ENCODE measurements around the gene EMC9. TPM values are rescaled to one million over a fixed set of nuclear protein-coding genes. Genes with fewer than 3 reads are reported as not detected.

Gene EMC9
- polyA plus RNA-seq, 3 donors, result 6.4 to 9.4 (median 8.5) TPM

- H3K36me3 ChIP-seq (replicated peaks in 1 of 2; ENCODE audit: control insufficient read depth in 1 of 2, insufficient read depth in 2 of 2, low read length in 2 of 2), result peaks cover 8 to 9% of the 10 kb centered on the region in 2 donors
- no peak overlapping the region for H3K27ac ChIP-seq (ENCODE audit: low read depth in 1 of 2, low read length in 2 of 2)
- peaks cover 20% of the 10 kb centered on the region for H3K79me2 ChIP-seq (ENCODE audit: insufficient read depth, low read length)
- no peak for DNase-seq
- Mint-ChIP-seq H3K4me1 (peaks cover 30% of the 10 kb centered on the region), H3K27ac (no peak overlapping the region), H3K36me3 (peaks cover 19 to 31% of the 10 kb centered on the region in 2 donors), H3K27me3 (ENCODE audit: low read depth in 3 of 3) (no peaks in the 10 kb centered on the region), H3K9me3 (peaks cover 0 to 1% (median 0%) of the 10 kb centered on the region in 7 donors), H3K4me3 (no peak overlapping the region)
- H3K9me3 ChIP-seq (replicated peaks in 1 of 2; ENCODE audit: control insufficient read depth in 1 of 2, insufficient read depth in 1 of 2, low read length in 2 of 2), result no peaks in the 10 kb centered on the region
- no peaks in the 10 kb centered on the region for H3K27me3 ChIP-seq (ENCODE audit: control insufficient read depth in 2 of 2, insufficient read depth in 2 of 2, low read length in 2 of 2)
- no peak overlapping the region for H3K9ac ChIP-seq (ENCODE audit: insufficient read depth, low read length, poor library complexity, severe bottlenecking)
- H3K4me1 ChIP-seq (ENCODE audit: control insufficient read depth in 1 of 2, insufficient read depth in 2 of 2, low read length in 2 of 2), result peaks cover 26 to 32% of the 10 kb centered on the region in 2 donors
- no peak for TF ChIP-seq CTCF (IDR thresholded peaks at IDR 0.05)
- no peak overlapping the region for H3K4me3 ChIP-seq (replicated peaks in 1 of 3; ENCODE audit: low read depth in 2 of 3, low read length in 3 of 3)
- no CpG with 5 or more reads among the region's 2 CpGs for WGBS (ENCODE audit: insufficient coverage)
- H4K20me1 ChIP-seq (ENCODE audit: insufficient read depth, low read length), result peaks cover 17% of the 10 kb centered on the region
- intact Hi-C loops (cut with micrococcal nuclease), result loop anchor here in 1 of 2 donors (10.0 kb wide), 1 partner anchor 102 kb away; the partner anchor contains the start of genes GMPR2 and NEDD8
- H3K4me2 ChIP-seq (replicated peaks; ENCODE audit: extremely low read depth, low read length, poor library complexity, severe bottlenecking), result no peak overlapping the region
- no peak overlapping the region for H2AFZ ChIP-seq (ENCODE audit: insufficient read depth, low read depth, low read length, poor library complexity, severe bottlenecking)
Measured at GRCh38 chr14:24132976-24133375, 8.4 kb downstream of the EMC9 start.

- Histone ChIP-seq H3K9ac (ENCODE audit: insufficient read depth, low read length, poor library complexity, severe bottlenecking) (no peak overlapping the region), H3K9me3 (replicated peaks in 1 of 2; ENCODE audit: control insufficient read depth in 1 of 2, insufficient read depth in 1 of 2, low read length in 2 of 2) (no peaks in the 10 kb centered on the region), H3K79me2 (ENCODE audit: insufficient read depth, low read length) (peaks cover 12% of the 10 kb centered on the region), H3K4me1 (ENCODE audit: control insufficient read depth in 1 of 2, insufficient read depth in 2 of 2, low read length in 2 of 2) (peaks cover 19 to 23% of the 10 kb centered on the region in 2 donors), H4K20me1 (ENCODE audit: insufficient read depth, low read length) (peaks cover 10% of the 10 kb centered on the region), H2AFZ (ENCODE audit: insufficient read depth, low read depth, low read length, poor library complexity, severe bottlenecking) (no peak overlapping the region), H3K4me2 (replicated peaks; ENCODE audit: extremely low read depth, low read length, poor library complexity, severe bottlenecking) (no peak overlapping the region), H3K4me3 (replicated peaks in 1 of 3; ENCODE audit: low read depth in 2 of 3, low read length in 3 of 3) (no peak overlapping the region), H3K36me3 (replicated peaks in 1 of 2; ENCODE audit: control insufficient read depth in 1 of 2, insufficient read depth in 2 of 2, low read length in 2 of 2) (peaks cover under 1 to 1% of the 10 kb centered on the region in 2 donors), H3K27ac (ENCODE audit: low read depth in 1 of 2, low read length in 2 of 2) (no peak overlapping the region), H3K27me3 (ENCODE audit: control insufficient read depth in 2 of 2, insufficient read depth in 2 of 2, low read length in 2 of 2) (no peaks in the 10 kb centered on the region)
- no peak for TF ChIP-seq CTCF (IDR thresholded peaks at IDR 0.05)
- H3K27me3 Mint-ChIP-seq (ENCODE audit: low read depth in 3 of 3), result no peaks in the 10 kb centered on the region
- no peak overlapping the region for H3K27ac Mint-ChIP-seq
- DNase-seq, result no peak
- 52% methylated on average over 24 of the region's 24 CpGs for WGBS (ENCODE audit: insufficient coverage)
- H3K4me1 Mint-ChIP-seq, result peaks cover 24% of the 10 kb centered on the region
- peaks cover 11 to 23% of the 10 kb centered on the region in 2 donors for H3K36me3 Mint-ChIP-seq
- intact Hi-C loops (cut with micrococcal nuclease), result loop anchor here in 1 of 2 donors (10.0 kb wide), 1 partner anchor 103 kb away; the partner anchor contains the start of genes GMPR2 and NEDD8
- peaks cover 0 to 1% (median 0%) of the 10 kb centered on the region in 7 donors for H3K9me3 Mint-ChIP-seq
- H3K4me3 Mint-ChIP-seq, result no peak overlapping the region
Measured at GRCh38 chr14:24132061-24132685, 9.2 kb downstream of the EMC9 start.

Data from CD14-positive monocyte (primary cell).